Upper lobe of left lung (tissue), 4 donors: ENCODE data around the gene XRCC4.

Experiments used
- CTCF ChIP-seq, 6 experiments: fragments of 450-650 bp in 4 of 6; fragments of 200-600 bp in 2 of 6; sonication (generic) in 2 of 6; IDR thresholded peaks; one replicate each; pipeline ENCODE4 v1.5.1; 2016 to 2019; ENCODE audit warnings: antibody characterized with exemption in 6 of 6
- POLR2A ChIP-seq, 4 donors: fragments of 450-650 bp; IDR thresholded peaks; one replicate each; pipeline ENCODE4 v1.5.1; 2016 to 2017; ENCODE audit warnings: antibody characterized with exemption in 4 of 4, mild to moderate bottlenecking in 2 of 4
- POLR2AphosphoS5 ChIP-seq, 2 donors: sonication (generic); formaldehyde crosslinking; IDR thresholded peaks; one replicate each; pipeline ENCODE4 v1.5.1; 2017; ENCODE audit warnings: antibody characterized with exemption in 2 of 2

- TF ChIP-seq CTCF (IDR thresholded peaks at IDR 0.05) (no peak), POLR2AphosphoS5 (IDR thresholded peaks at IDR 0.05) (no peak), POLR2A (IDR thresholded peaks at IDR 0.05) (no peak)
Observed at GRCh38 chr5:83360573-83360972, 283.2 kb downstream of the XRCC4 start.
